CD4-positive, alpha-beta T cell treated with Interferon alpha-2 for 1 hour (primary cell): Measurements from ENCODE around the gene TP63.
"Not testable (repeated sequence)": the region's sequence is repeated elsewhere in the genome, so short reads cannot be mapped to it uniquely, and the experiment has no call there.

Experiments
- DNase-seq, 2 donors: peaks; one replicate each; pipeline ENCODE4 v3.0.0-alpha.2; 2020 to 2022

Gene TP63

GRCh38 chr3:189734061-189734460 lies 102.9 kb downstream of the TP63 start:
- no peak for DNase-seq

GRCh38 chr3:189735913-189736312 lies 104.7 kb downstream of the TP63 start:
- no peak for DNase-seq

- no peak for DNase-seq
Measured at GRCh38 chr3:189737071-189737470, 105.9 kb downstream of the TP63 start.

GRCh38 chr3:189737619-189738018 lies 106.4 kb downstream of the TP63 start:
- no peak for DNase-seq

- DNase-seq: no peak
Measured at GRCh38 chr3:189739378-189739777, 108.2 kb downstream of the TP63 start.

- no peak for DNase-seq
Measured at GRCh38 chr3:189740156-189740555, 109.0 kb downstream of the TP63 start.

- DNase-seq: no peak
Measured at GRCh38 chr3:189744235-189744634, 113.0 kb downstream of the TP63 start.

GRCh38 chr3:189745622-189746021 lies 114.4 kb downstream of the TP63 start:
- DNase-seq: no peak

- DNase-seq: no peak
Measured at GRCh38 chr3:189748046-189748445, 116.9 kb downstream of the TP63 start.

GRCh38 chr3:189750972-189751371 lies 119.8 kb downstream of the TP63 start:
- DNase-seq: not testable (repeated sequence)

- no peak for DNase-seq
Measured at GRCh38 chr3:189754356-189754755, 123.2 kb downstream of the TP63 start.

GRCh38 chr3:189756582-189757078 lies 125.4 kb downstream of the TP63 start:
- no peak for DNase-seq

GRCh38 chr3:189758186-189758585 lies 127.0 kb downstream of the TP63 start:
- no peak for DNase-seq

GRCh38 chr3:189766416-189766815 lies 135.2 kb downstream of the TP63 start:
- DNase-seq: no peak

- no peak for DNase-seq
Measured at GRCh38 chr3:189771842-189772450, 140.8 kb downstream of the TP63 start.

GRCh38 chr3:189772584-189772983 lies 141.4 kb downstream of the TP63 start:
- DNase-seq: no peak

- no peak for DNase-seq
Measured at GRCh38 chr3:189773056-189773455, 141.9 kb downstream of the TP63 start.

GRCh38 chr3:189776149-189776824 lies 145.1 kb downstream of the TP63 start:
- no peak for DNase-seq

GRCh38 chr3:189778340-189778950 lies 147.3 kb downstream of the TP63 start:
- no peak for DNase-seq

- DNase-seq: no peak
Measured at GRCh38 chr3:189779166-189779565, 148.0 kb downstream of the TP63 start.

- DNase-seq: no peak
Measured at GRCh38 chr3:189780546-189781270, 149.5 kb downstream of the TP63 start.

- DNase-seq: no peak
Measured at GRCh38 chr3:189781415-189781814, 150.2 kb downstream of the TP63 start.

GRCh38 chr3:189786479-189787064 lies 155.4 kb downstream of the TP63 start:
- DNase-seq: no peak
